Stimulated activated CD4-positive, alpha-beta T cell treated with anti-CD3 and anti-CD28 coated beads, TNF-alpha, amount 100 ng/mL, for 4 hours (primary cell): ENCODE measurements around the gene SPATS2L.

ENCODE experiments used
- DNase-seq, 3 experiments: peaks; one replicate each; pipeline ENCODE4 v3.0.0-alpha.2; 2020; ENCODE audit warnings: low read depth in 3 of 3

The SPATS2L gene

DNA sequence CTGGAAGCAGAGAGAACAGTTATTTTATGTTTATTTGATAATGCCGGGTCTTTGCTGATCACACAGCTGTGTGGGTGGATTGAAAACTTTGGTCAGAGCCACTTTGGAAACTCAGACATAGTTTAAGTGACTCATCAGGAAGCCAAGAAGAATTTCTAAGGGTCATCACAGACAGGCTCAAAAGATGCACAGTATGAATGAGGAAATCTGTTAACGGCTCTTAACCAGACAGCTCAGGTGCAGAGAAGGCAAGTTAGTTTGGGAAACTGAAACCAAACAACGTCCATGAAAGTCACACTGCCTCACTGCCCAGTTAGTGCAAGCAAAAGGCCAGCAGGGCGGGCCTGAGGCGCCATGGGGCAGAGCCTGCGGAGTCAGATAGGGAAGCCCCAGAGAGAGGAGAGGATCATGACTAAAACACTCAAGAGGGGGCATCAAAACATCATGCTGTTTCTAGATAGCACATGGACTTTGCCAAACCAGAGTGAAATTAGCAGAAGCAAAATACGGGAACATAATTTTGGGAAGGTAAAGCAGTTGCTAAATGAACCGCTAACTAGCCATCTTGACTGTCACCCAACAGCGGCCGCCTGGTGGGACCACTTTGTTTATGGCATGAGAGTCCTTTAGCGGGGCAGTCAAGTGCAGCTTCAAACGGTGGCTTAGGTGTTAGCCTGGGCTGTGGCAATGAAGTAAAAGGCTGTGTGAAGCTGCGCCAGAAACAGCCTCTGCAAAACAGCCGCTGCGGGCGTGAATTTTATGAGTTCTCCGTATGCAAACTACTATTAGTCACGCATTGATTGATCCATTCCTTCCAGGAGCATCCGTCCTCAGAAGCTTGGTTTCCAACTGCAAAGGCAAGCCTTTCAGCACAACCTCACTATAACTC is 102.2 kb downstream of the SPATS2L start:
- no peak for DNase-seq

DNA sequence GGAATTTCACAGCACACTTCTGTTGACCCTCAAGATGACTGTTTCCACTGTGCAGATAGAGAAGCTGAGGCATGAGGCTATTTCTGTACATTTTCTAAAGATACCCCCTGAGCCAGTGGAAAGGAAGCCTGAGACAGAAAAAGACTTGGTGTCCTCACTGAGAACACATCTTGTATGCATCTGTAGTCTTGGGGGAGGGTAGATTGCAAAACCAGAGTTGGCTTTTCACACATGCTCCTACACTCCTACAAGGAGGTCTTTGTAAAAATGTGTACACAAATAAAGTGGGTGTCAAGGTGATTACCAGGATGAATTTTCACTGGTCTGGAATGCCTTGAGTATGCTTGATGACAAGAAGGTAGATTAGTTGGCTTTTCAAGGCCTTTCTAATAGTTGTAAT is 105.3 kb downstream of the SPATS2L start:
- DNase-seq = no peak

DNA sequence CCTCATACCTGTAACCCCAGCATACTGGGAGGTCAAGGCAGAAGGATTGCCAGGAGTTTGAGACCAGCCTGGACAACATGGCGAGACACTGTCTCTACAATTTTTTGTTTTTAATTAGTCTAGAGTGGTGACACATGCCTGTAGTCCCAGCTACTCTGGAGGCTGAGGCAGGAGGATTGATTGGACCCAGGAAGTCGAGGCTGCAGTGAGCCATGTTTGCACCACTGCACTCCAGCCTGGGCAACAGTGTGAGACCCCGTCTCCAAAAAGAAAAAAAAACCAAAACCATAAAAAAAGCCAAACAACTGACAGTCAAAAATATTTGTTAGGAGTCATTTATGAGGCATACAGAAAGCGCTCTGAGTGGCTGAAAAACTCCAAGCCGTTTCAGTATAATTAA is 107.9 kb downstream of the SPATS2L start:
- DNase-seq = no peak

DNA sequence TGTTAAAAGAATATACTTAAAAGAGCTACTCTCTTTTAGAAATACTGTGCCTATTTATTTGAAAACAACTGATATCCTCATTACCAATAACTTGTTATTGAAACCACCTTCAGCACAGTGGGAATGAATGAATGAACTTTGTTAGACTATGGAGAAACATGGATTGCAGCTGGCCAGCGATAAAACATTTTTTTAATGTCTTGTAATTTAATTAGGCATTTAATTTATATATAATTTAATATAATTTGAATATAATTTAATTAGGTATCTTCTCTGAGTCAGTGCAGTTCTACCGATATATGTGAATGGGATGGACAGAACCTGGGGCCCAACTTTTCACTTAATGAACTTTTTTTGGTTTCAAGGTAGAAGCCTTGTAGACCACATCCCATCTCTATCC is 109.0 kb downstream of the SPATS2L start:
- no peak for DNase-seq

GRCh38 chr2:200416878-200417277 is 110.4 kb downstream of the SPATS2L start:
- DNase-seq = no peak

DNA sequence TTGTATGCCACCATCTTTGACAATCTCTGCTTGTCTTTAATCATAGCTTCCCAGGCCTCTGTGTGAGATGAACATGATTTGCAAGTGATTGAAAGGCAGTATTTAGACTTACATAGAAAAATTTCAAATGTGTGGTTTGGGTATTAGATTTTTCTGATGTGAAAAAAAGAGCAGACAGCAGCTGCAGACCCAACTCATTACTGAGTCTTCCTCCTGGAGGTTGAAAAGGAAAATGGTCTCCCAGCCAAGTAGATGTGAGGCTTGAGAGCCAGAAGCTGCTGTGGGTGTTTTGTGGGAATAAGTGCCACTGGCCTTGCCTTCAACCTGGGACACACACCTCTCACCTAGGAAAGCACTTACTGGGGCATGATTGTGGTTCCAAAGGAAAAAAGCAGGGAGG is 110.9 kb downstream of the SPATS2L start:
- no peak for DNase-seq

- DNase-seq = no peak
These were observed 111.9 kb downstream of the SPATS2L start for GRCh38 chr2:200418399-200418798.

DNA sequence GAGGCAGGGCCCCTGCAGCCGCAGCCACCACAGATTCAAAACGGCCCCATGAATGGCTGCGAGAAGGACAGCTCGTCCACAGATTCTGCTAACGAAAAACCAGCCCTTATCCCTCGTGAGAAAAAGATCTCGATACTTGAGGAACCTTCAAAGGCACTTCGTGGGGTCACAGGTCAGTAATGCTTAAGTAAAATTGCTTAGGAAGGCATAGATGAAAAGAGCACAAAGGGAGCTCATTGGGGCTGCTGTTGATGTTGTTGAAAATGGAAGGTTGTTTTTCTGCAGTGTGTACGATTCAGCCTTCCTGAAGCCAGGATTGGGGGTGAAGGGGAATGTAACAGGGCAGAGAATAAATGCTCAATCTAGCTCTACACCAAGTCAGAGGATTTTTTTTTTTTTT is 112.8 kb downstream of the SPATS2L start:
- no peak for DNase-seq

GRCh38 chr2:200421270-200421669 is 114.8 kb downstream of the SPATS2L start:
- DNase-seq = no peak

- DNase-seq = no peak
These were observed 115.6 kb downstream of the SPATS2L start for GRCh38 chr2:200422071-200422470.

DNA sequence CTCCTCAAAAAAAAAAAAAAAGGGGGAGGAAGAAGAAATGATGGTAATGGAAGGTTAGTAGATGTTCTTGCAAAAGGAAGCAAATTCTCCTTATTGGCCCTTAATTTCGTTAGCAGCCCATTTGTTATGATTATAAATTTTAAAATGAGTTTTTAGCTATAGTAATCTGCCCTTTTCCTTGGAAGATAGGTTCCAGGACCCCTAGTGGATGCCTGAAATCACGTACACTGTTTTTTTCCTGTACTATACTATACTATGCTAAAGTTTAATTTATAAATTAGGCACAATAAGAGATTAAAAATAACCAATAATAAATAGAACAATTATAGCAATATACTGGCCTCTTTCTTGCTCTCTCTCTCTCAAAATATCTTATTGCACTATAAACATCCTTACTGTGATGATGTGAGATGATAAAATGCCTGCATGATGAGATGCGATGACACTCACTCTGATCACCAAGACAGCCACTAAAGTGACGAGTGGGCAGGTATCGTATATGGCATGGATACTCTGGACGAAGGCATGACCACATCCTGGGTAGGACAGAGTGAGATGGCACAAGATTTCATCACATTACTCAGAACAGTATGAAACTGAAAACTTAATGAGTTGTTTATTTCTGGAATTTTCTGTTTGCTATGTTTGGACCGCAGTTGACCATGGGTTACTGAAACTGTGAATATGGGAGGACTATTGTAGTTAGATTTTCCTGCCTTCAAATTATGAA is 116.2 kb downstream of the SPATS2L start:
- no peak for DNase-seq

- no peak for DNase-seq
These were observed 117.0 kb downstream of the SPATS2L start for GRCh38 chr2:200423541-200423940.

DNA sequence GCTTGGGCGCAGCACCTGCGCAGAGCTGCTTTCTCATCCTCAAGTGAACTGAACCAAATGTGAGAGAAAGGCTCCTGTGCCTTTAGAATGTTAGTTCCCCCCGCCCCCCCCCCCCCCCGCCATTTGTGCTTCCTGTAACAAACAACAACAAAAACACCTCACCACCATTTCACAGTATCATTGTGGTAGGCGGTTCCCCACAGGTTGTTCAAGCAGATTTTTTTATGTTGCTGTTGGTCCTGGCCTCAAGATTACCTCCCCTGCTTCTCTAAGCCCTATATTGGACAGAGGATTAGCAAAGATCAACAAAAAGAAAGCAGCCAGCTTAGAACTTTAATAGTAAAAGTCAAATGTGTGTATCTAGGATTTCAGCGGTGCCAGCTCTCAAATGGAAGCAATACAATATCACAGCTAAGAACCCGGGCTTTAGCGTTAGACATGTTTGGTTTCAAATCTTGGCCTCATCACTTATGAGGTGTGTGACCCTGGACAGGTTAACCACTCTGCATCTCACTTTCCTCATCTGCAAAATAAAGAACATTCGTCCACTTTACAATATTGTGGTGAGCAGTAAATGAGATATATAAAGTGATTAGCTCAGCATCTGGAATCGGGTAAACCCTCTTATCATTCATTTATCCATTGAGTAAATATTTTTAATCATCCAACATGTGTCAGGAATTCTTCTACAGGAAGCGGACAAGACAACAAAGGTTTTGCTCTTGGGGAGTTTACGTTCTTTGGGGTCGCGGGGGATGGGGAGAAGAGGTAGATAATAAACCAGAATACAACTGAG is 118.7 kb downstream of the SPATS2L start:
- no peak for DNase-seq

DNA sequence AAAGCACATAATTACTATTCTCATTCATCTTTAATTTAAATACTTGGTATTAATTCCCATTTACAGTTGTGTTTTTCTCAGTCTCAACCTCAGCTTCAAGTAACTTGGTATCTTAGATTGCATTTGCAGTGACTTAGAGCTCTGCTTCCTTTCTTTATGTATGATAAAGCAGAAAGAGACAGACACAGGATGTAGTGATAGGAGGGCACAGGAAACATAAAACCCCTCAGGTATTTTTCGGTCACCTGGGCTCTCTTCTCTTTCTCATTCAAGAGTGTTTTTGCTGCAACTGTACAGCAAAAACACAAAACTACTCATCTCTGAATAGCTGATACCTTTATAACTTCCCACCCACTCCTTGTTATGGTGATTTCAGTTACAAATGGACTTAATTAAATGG is 120.3 kb downstream of the SPATS2L start:
- no peak for DNase-seq

GRCh38 chr2:200428961-200429665 is 122.6 kb downstream of the SPATS2L start:
- DNase-seq = no peak

DNA sequence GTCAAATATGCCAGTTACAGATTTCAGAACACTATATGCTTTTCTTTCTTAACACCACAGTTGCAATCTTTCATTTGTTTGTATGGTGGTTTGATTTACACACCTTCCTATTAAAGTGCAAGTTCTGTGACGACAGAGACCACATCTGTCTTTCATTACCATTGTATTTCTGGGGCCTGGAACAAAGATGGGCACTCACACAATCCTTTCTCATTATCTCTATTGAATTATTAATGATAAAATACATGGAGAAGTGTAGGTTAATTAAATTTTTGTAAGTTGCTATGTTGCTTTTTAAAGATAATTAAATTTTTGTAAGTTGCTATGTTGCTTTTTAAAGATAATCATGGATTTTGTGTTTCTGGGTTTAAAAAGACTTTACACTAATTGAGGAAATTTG is 123.5 kb downstream of the SPATS2L start:
- no peak for DNase-seq

DNA sequence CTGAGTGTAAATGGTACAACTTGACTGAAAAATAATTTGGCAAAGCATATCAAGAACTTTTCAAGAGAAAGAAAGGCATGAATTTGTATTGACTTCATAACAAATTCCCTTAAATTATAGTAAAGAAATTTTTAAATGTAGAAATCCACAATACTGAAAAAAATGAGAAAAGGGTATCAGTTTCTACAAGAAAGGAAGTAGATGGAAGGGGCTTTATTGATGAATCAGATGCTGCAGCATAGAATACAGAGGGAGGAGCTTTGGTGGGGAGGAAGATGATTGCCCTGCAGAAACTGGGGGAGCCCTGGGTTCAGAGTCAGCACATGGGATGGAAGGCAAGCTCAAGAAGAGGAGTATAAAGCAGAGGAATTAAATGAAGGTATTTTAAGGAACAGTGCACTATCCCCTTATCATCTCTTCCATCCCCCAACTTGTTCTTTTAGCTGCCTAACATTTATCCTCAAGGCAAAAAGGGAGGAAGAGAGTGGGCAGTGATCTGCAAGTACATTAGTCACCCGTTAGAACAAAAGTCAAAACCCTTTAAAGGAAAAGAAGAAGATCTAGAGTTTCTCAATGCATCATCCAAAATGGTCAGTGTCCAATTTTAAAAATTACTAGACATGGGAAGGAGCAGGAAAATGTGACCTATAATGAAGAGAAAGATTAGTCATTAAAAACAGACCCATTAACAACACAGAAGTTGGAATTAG is 125.7 kb downstream of the SPATS2L start:
- DNase-seq = no peak

GRCh38 chr2:200435379-200435778 is 128.9 kb downstream of the SPATS2L start:
- DNase-seq = no peak

- no peak for DNase-seq
These were observed 131.8 kb downstream of the SPATS2L start for GRCh38 chr2:200438251-200438650.

- no peak for DNase-seq
These were observed 132.4 kb downstream of the SPATS2L start for GRCh38 chr2:200438846-200439245.

GRCh38 chr2:200439981-200440380 is 133.5 kb downstream of the SPATS2L start:
- DNase-seq = no peak
